HG03442 (cell line): ENCODE measurements around the gene HINFP.
"Not testable (repeated sequence)": the region's sequence is repeated elsewhere in the genome, so short reads cannot be mapped to it uniquely, and the experiment has no call there.

ENCODE experiments used
- ATAC-seq: cut with Tn5 transposase; IDR thresholded peaks from one replicate; pipeline ENCODE4 v1.9.1; 2021; ENCODE audit warnings: mild to moderate bottlenecking, moderate library complexity; ENCODE audit not compliant: unreplicated experiment

Gene HINFP

DNA sequence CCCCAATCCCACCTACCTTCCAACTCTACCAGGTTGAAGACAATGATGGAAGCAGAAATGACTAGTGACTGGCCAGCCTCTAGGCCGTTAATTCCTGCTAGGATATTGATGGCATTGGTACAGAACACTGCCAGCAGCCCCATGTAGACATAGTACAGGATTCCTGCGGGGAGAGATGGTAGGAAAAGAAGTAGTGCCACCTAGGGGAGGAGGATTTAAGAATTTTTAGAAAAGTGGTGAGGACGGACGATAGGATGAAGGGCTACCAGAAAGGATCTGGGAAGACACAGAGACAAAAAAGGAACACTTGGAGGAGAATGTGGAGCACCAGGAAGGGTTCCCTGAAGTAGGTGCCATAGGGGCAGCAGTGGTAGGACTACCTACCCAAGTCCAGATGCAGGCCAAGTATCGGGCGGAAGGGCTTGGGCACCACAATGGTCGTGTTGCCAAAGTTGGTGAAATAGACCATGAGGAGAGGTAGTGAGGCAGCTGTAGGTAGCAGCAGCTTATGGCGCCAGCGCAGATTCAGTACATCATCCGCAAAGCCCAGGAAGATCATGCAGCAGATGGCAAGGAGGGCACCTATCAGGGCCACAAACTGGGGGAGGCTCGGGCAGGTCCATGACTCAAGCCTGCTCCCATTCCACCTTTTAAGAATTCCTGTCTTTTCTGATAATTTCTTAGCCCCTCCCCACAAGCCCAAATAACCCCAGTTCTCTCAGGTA is 21.0 kb upstream of the HINFP start:
- no peak for ATAC-seq

DNA sequence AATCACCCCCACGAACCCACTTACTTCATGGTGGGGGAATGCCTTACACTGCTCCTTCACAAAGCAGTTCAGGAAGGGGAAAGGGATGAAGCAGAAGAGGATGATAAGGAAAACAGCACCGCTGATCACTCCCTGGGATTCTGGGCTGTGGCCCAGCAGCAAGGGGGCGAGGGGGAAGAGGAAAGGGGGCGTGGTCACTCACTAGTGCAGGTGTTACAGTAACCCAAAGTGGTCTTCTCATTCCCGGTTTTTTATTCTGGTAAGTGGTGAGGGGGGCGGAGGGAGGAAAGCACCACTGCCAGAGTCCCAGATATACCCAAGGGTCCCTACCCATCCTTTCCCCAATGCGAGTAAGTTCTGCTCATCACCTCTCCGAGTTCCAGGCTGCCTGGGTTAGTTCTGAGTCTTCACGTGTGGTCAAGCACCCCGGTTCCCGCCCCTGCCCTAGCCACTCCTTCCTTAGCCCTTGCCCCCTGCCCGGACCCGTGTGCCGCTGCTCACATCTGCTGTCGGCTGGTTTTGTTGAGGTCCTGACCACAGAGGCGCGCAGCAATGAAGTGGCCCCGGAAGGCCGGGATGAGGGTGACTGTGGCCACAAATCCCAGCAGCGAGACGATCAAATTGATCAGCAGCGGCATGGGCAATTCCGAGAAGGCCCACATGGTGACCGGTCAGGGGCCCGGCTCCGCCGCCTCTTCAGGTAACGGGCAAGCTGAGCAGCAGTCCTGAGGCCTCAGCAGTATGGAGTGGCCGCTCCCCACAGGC is 20.2 kb upstream of the HINFP start:
- peak; percentile 2 for ATAC-seq

GRCh38 chr11:119101759-119102423 is 19.5 kb upstream of the HINFP start, which contains the start of gene DPAGT1:
TSS of gene DPAGT1 (minus strand) at chr11:119101853. CDS start at chr11:119101655, 198 bp downstream.
- ATAC-seq = peak; percentile 75

- not testable (repeated sequence) for ATAC-seq
These were observed 18.2 kb upstream of the HINFP start for GRCh38 chr11:119103161-119103664.

GRCh38 chr11:119103793-119104192 is 17.6 kb upstream of the HINFP start:
- no peak for ATAC-seq

DNA sequence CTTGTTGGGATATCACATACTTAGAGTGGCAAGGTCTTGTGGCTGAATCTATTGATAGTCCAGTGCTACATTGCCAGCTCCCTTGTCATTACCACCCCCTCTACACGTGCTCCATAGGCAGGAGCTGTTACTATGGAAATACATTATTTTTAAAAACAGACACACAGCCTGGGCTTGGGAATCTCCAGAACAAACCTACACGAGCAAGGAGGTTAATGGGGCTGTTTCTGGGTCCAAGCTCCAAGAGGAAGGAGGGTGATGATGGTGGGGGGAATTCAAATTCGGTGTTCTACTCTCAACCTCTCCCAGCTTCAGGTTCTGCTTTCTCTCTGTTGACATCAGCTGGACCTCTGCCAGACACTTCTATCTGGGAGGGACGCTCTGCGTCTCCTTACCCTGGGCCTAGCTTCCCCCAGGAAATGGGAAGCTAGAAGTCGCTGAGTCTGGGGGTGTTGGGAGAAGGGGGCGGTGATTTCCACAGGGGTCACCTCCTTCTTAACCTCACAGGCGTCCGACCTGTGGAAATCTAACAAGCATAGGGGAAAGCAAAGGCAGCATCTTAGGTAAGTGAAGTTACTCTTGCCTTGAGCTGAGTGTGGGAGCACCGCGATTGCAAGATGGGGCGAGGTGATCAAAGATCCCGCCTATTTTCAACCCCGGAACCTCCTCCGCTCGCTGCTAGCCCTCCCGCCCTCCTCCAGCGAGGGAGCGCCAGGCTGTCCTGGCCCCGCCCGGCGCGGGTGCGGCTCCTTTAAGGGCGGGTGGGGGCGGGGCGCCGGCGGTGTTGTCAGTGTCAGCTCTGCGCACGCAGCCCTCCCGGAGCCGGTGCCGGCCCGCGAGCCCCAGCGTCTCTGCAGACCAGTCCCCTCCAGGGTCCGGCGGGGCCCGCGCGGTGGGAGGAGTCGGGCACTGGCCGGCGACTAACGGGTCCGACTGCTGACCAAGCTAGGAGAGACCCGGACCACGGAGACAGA is 14.5 kb upstream of the HINFP start, which contains the start of gene C2CD2L:
C2CD2L (plus strand) TSS at position 781 of the 974 bp plus-strand sequence. CDS start 398 bp downstream, outside the sequence.
- peak; percentile 76 for ATAC-seq

DNA sequence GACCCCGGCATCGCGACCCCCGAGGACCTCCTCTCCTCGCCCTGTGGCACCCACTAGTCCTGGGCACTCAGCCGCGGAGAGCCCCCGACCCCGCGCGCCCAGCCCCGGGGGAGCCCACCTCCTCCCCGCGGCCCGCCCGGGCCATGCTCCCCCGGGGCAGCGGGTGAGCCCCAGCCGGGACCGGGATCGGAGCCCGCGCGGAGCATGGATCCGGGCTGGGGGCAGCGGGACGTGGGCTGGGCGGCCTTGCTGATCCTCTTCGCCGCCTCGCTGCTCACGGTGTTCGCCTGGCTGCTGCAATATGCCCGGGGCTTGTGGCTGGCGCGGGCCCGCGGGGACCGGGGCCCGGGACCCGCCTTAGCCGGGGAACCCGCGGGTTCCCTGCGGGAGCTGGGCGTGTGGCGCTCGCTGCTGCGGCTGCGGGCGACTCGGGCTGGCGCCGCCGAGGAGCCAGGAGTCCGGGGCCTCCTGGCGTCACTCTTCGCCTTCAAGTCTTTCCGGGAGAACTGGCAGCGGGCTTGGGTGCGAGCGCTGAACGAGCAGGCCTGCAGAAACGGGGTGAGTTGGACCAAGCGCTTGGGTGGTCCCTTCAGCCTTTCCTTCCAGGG is 13.7 kb upstream of the HINFP start:
- peak; percentile 26 for ATAC-seq

GRCh38 chr11:119108146-119108856 is 13.1 kb upstream of the HINFP start:
- no peak for ATAC-seq

DNA sequence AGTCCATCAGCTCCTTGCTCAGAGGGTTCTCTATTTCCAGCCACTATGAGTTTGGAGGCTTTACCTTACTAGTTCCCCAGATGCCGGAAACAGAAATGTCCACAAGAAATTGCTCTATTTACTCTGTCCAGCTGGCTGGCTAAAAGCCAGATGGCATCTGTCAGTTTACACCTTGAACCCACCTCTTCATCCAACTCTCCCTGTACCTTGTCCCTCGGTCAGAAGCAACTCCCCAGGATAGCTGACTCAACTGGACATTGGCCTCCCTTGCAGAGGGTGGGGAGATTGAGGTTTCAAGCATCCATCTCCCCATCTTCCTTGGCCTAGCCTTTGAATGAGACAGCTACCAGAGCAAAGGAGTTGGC is 12.5 kb upstream of the HINFP start:
- no peak for ATAC-seq

GRCh38 chr11:119109843-119110242 is 11.5 kb upstream of the HINFP start:
- ATAC-seq = no peak

DNA sequence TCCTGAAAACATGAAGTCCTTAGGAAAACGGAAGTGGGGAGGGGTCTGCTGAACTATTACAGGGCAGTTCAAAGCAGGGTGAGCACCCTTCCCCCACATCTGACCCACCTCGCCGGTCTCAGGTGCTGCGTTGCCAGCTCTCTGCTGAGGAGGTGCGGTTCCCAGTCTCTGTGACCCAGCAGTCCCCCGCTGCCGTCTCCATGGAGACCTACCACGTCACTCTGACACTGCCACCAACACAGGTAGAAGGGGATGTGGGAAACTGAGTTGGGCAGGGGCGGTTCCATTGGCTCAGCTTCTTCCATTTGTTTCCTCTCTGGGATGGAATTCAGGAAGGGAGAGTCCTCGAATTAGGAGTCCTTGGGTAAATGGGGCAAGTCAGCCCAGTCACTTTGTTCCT is 10.9 kb upstream of the HINFP start:
- ATAC-seq = no peak

DNA sequence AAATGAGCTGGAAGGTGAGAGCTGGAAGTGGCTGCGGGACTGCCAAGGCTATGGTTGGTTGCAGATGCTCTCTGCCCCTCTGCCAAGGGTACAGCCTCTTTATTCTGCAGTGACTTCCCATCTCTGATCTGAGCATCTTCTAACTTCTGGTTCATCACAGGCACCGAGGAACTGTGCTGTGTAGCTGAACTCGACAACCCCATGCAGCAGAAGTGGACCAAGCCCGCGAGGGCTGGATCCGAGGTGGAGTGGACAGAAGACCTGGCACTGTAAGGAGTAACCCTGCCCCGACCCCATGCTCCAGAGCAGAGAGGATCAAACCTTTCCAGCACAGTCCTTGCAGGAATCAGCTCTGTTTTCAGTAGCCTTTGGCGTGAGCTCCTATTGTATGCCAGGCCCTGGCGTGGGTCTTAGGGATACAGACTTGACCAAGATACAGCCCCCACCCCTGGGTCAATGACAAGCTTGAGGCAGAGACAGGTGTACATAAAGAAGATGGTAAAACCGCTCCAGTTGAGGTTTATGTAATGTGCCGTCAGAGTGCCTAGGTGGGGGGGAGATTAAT is 9.9 kb upstream of the HINFP start:
- ATAC-seq = no peak

- no peak for ATAC-seq
These were observed 8.9 kb upstream of the HINFP start for GRCh38 chr11:119112314-119113020.

DNA sequence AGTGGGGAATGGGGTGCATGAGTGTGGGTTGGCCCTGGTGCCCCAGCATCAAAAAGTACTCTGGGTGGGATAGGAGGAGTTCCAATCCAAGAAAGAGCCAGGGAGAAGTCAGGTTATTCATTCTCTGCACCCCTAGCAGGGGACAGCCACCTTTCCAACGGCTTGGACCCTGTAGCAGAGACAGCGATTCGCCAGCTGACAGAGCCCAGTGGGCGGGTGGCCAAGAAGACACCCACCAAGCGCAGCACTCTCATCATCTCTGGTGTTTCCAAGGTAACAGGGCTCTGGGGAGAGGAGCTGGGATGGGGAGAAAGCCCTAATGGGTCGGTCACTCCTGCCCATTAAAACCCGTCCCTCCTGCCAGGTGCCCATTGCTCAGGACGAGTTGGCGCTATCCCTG is 7.7 kb upstream of the HINFP start:
- no peak for ATAC-seq

DNA sequence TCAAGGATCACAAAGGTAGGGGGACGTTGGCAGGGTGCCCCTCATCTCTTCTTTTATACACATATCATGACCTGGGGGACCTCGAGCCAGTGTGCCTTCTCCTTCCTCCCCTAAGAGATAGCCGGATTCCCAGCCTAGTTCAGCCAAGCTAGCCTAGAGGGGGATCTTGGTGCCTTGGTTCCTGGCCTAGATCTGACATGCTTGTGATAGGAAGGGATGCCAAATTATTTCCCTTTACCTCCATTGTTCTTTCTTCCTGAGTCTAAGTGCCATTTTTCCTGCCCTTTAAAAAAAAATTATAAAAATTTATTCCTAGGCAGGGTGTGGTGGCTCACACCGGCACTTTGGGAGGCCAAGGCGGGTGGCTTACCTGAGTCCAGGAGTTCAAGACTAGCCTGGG is 7.0 kb upstream of the HINFP start:
- no peak for ATAC-seq

DNA sequence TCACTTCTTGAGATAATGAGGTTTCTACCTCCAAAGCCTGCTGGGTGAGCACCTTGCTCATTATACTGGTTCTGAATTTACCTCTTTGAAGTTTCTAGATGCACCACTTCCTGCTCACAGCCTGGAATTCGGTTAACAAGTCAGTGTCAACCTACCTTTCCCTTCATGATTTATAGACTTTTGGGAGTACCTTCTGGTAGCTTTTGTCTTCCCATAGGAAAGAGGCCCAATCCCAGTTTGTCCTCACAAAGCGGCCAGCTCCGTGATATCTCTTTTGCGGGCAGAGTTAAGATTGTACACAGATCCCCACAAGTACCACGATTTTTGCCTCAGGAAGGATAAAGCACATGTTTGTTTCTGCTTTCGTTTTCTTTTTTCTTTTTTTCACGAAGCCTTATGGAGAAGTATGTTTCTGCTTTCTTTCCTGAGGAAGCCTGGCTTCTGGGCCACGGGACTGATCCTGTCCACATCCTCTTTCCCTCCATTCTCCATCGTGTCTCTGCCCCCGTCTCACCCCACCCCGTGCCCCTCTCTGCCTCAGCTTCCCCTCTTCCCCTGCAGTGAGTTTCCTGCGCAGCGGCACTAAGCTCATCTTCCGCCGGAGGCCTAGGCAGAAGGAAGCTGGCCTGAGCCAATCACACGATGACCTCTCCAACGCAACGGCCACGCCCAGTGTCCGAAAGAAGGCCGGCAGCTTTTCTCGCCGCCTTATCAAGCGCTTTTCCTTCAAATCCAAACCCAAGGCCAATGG is 5.7 kb upstream of the HINFP start:
- ATAC-seq = no peak

DNA sequence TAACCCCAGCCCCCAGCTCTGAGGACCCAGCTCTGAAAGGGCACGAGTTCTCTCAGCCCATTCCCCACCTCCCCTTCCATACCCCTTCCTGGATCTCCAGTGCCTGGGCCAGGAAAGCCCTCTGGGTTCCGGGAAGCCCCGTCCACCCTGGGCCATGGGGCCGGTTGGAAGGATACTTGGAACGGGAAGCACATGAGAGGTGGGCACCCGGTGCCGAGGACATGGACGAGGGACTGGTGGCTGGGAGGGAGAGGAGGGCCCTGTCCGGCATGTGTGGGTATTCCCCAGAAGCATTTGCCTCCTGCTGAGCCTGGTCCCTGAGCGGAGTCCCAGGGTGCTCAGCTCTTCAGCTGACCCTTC is 5.2 kb upstream of the HINFP start:
- no peak for ATAC-seq

- ATAC-seq = no peak
These were observed 4.8 kb upstream of the HINFP start for GRCh38 chr11:119116601-119117000.
